Hematopoietic multipotent progenitor cell treated with erythropoietin and hydrocortisone succinate and interleukin-3 and kit ligand, for 6 days (in vitro differentiated cells): ENCODE results near the gene GPX4.

ENCODE experiments used
- DNase-seq: peaks from one replicate; pipeline ENCODE4 v3.0.0-alpha.2; 2015

The GPX4 gene

GRCh38 chr19:1151917-1152587 lies 48.3 kb downstream of the GPX4 start:
- DNase-seq, result no peak

- DNase-seq, result no peak
Observed at GRCh38 chr19:1153891-1154730, 50.3 kb downstream of the GPX4 start.

GRCh38 chr19:1154731-1155351 lies 51.0 kb downstream of the GPX4 start:
- no peak for DNase-seq

- DNase-seq, result no peak
Observed at GRCh38 chr19:1155352-1156304, 51.8 kb downstream of the GPX4 start.
